NCI-H2171 treated with DMSO at 0.1 percent for 48 hours (cell line): Measurements from ENCODE around the gene ADAMTS2.
"Not testable (repeated sequence)": the region's sequence is repeated elsewhere in the genome, so short reads cannot be mapped to it uniquely, and the experiment has no call there.

ENCODE experiments used
- DNase-seq: peaks from one replicate; lab custom pipeline; 2025; lab: John Stamatoyannopoulos, UW

ADAMTS2 gene

GRCh38 chr5:179217356-179217755 lies 127.9 kb downstream of the ADAMTS2 start:
- no peak for DNase-seq

- not testable (repeated sequence) for DNase-seq
These were observed 128.9 kb downstream of the ADAMTS2 start for GRCh38 chr5:179216381-179216780.

GRCh38 chr5:179215576-179215975 lies 129.7 kb downstream of the ADAMTS2 start:
- DNase-seq, result no peak

- DNase-seq, result no peak
These were observed 130.6 kb downstream of the ADAMTS2 start for GRCh38 chr5:179214678-179215077.

GRCh38 chr5:179212870-179213269 lies 132.4 kb downstream of the ADAMTS2 start:
- DNase-seq, result no peak

GRCh38 chr5:179211631-179212030 lies 133.6 kb downstream of the ADAMTS2 start:
- no peak for DNase-seq

GRCh38 chr5:179211068-179211467 lies 134.2 kb downstream of the ADAMTS2 start:
- DNase-seq, result no peak

GRCh38 chr5:179210478-179210877 lies 134.8 kb downstream of the ADAMTS2 start:
- DNase-seq, result no peak

GRCh38 chr5:179209359-179210150 lies 135.7 kb downstream of the ADAMTS2 start:
- no peak for DNase-seq

- DNase-seq, result no peak
These were observed 136.4 kb downstream of the ADAMTS2 start for GRCh38 chr5:179208706-179209358.

- DNase-seq, result no peak
These were observed 137.1 kb downstream of the ADAMTS2 start for GRCh38 chr5:179207920-179208705.

GRCh38 chr5:179207470-179207869 lies 137.8 kb downstream of the ADAMTS2 start:
- no peak for DNase-seq

GRCh38 chr5:179206366-179206765 lies 138.9 kb downstream of the ADAMTS2 start:
- no peak for DNase-seq

GRCh38 chr5:179205277-179205676 lies 140.0 kb downstream of the ADAMTS2 start:
- DNase-seq, result no peak

GRCh38 chr5:179204572-179204971 lies 140.7 kb downstream of the ADAMTS2 start:
- no peak for DNase-seq

- DNase-seq, result no peak
These were observed 142.0 kb downstream of the ADAMTS2 start for GRCh38 chr5:179203248-179203647.

- no peak for DNase-seq
These were observed 143.3 kb downstream of the ADAMTS2 start for GRCh38 chr5:179201986-179202385.

GRCh38 chr5:179199246-179199645 lies 146.0 kb downstream of the ADAMTS2 start:
- no peak for DNase-seq

- no peak for DNase-seq
These were observed 146.4 kb downstream of the ADAMTS2 start for GRCh38 chr5:179198825-179199224.

GRCh38 chr5:179196405-179197079 lies 148.7 kb downstream of the ADAMTS2 start:
- DNase-seq, result no peak

GRCh38 chr5:179195561-179196404 lies 149.5 kb downstream of the ADAMTS2 start:
- no peak for DNase-seq
